ENCODE measurements around the gene MLXIP. TPM values are rescaled to one million over a fixed set of nuclear protein-coding genes. Genes with fewer than 3 reads are reported as not detected.

The MLXIP gene
- total RNA-seq, 1 experiment from 2014 or later, result 124 TPM

DNA sequence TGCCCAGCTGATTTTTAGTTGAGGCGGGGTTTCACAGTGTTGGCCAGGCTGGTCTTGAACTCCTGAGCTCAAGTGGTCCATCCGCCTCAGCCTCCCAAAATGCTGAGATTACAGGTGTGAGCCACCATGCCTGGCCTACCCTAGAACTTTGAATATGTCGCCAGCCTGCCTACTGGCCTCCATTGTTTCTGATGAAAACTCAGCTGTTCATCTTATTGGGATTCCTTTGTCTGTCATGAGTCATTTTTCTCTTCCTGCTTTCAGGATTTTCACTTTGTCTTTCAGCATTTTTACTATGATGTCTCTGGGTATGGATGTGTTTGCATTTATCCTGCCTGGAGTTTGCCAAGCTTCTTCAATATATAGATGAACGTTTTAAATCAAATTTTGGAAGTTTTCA, 116.8 kb downstream of the MLXIP start:
- BruUV-seq (replicated peaks), result no TSS peak
- Histone ChIP-seq H3K36me3 (ENCODE audit: control insufficient read depth, insufficient read depth, low read length) (no peaks in the 10 kb centered on the region), H3K9me3 (ENCODE audit: control insufficient read depth, insufficient read depth, low read depth, low read length) (no peaks in the 10 kb centered on the region), H3K4me1 (ENCODE audit: control insufficient read depth, insufficient read depth, low read length) (no peaks in the 10 kb centered on the region), H3K27ac (ENCODE audit: low read length) (no peak overlapping the region), H3K27me3 (ENCODE audit: control insufficient read depth, insufficient read depth, low read length) (no peaks in the 10 kb centered on the region), H3K4me3 (ENCODE audit: low read depth in 2 of 2, low read length in 2 of 2) (no peak overlapping the region)
- intact Hi-C loops (cut with micrococcal nuclease; ENCODE audit: unreplicated experiment), result no loop called here
- TF ChIP-seq, protein P1, sequence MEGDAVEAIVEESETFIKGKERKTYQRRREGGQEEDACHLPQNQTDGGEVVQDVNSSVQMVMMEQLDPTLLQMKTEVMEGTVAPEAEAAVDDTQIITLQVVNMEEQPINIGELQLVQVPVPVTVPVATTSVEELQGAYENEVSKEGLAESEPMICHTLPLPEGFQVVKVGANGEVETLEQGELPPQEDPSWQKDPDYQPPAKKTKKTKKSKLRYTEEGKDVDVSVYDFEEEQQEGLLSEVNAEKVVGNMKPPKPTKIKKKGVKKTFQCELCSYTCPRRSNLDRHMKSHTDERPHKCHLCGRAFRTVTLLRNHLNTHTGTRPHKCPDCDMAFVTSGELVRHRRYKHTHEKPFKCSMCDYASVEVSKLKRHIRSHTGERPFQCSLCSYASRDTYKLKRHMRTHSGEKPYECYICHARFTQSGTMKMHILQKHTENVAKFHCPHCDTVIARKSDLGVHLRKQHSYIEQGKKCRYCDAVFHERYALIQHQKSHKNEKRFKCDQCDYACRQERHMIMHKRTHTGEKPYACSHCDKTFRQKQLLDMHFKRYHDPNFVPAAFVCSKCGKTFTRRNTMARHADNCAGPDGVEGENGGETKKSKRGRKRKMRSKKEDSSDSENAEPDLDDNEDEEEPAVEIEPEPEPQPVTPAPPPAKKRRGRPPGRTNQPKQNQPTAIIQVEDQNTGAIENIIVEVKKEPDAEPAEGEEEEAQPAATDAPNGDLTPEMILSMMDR (IDR thresholded peaks at IDR 0.05), result no peak
- no peak for TF ChIP-seq POLR2AphosphoS5 (IDR thresholded peaks at IDR 0.05; ENCODE audit: low read depth, low read length)
- TF ChIP-seq, protein P2, sequence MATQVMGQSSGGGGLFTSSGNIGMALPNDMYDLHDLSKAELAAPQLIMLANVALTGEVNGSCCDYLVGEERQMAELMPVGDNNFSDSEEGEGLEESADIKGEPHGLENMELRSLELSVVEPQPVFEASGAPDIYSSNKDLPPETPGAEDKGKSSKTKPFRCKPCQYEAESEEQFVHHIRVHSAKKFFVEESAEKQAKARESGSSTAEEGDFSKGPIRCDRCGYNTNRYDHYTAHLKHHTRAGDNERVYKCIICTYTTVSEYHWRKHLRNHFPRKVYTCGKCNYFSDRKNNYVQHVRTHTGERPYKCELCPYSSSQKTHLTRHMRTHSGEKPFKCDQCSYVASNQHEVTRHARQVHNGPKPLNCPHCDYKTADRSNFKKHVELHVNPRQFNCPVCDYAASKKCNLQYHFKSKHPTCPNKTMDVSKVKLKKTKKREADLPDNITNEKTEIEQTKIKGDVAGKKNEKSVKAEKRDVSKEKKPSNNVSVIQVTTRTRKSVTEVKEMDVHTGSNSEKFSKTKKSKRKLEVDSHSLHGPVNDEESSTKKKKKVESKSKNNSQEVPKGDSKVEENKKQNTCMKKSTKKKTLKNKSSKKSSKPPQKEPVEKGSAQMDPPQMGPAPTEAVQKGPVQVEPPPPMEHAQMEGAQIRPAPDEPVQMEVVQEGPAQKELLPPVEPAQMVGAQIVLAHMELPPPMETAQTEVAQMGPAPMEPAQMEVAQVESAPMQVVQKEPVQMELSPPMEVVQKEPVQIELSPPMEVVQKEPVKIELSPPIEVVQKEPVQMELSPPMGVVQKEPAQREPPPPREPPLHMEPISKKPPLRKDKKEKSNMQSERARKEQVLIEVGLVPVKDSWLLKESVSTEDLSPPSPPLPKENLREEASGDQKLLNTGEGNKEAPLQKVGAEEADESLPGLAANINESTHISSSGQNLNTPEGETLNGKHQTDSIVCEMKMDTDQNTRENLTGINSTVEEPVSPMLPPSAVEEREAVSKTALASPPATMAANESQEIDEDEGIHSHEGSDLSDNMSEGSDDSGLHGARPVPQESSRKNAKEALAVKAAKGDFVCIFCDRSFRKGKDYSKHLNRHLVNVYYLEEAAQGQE (IDR thresholded peaks at IDR 0.05; ENCODE audit: insufficient read depth in 1 of 2, low read depth in 2 of 2, low read length in 1 of 2), result no peak
- TF ChIP-seq SIN3A (IDR thresholded peaks at IDR 0.05; ENCODE audit: borderline replicate concordance, insufficient read depth, low read depth, low read length), result no peak
- TF ChIP-seq TCF7L2 (IDR thresholded peaks at IDR 0.05; ENCODE audit: low read depth, low read length), result no peak
- DNase-seq (ENCODE audit: low read depth, low spot score) (no peak), ATAC-seq (no peak)
- ChIA-PET POLR2A (no interaction called here), CTCF (no interaction called here)
- in situ Hi-C loops (cut with HindIII; ENCODE audit: low pct_unique_long_range_greater_than_20kb, low sequenced_read_pairs), result no loop called here

Other genes starting within 250 kb of the MLXIP start
- gene HPD, start 219.9 kb upstream of the MLXIP start, total RNA-seq (2021; ENCODE audit: unreplicated experiment), result 0.51 TPM
- 62.7 TPM for gene PSMD9, start 190.0 kb upstream of the MLXIP start, total RNA-seq (2021; ENCODE audit: unreplicated experiment)
- gene CFAP251, start 160.2 kb upstream of the MLXIP start, total RNA-seq (2021; ENCODE audit: unreplicated experiment), result 4.2 TPM
- gene BCL7A, start 56.9 kb upstream of the MLXIP start, total RNA-seq (2021; ENCODE audit: unreplicated experiment), result 14.5 TPM
- not detected for gene IL31, start 95.5 kb downstream of the MLXIP start, total RNA-seq (2021; ENCODE audit: unreplicated experiment)
- gene LRRC43, start 104.4 kb downstream of the MLXIP start, total RNA-seq (2021; ENCODE audit: unreplicated experiment), result 1.5 TPM
- gene B3GNT4, start 125.0 kb downstream of the MLXIP start, total RNA-seq (2021; ENCODE audit: unreplicated experiment), result 1.8 TPM
- 71.5 TPM for gene DIABLO, start 147.3 kb downstream of the MLXIP start, total RNA-seq (2021; ENCODE audit: unreplicated experiment)
- gene VPS33A, start 187.7 kb downstream of the MLXIP start, total RNA-seq (2021; ENCODE audit: unreplicated experiment), result 35.2 TPM

Measured in Panc1 (cell line).